ENCODE results near the gene CADPS.

CADPS gene

DNA sequence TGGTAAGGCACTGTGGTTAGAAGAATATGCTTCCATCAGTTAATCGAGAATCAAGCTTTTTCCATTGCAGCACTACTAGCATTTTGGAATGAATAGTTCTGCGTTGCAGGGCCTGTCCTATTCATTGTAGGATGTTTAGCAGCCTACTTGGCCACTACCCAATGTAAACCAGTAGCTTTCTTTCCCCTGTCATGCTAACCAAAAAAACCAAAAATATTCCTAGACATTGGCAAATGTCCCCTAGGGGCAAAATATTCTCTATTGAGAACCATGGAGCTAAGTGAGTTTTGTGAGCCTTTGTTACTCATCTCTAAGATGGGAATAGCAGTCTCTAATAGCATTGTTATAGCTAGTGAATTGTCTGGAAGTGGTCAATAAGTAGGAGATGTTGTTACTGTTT, 187.2 kb downstream of the CADPS start:
- DNase-seq (ENCODE audit: low spot score) = no peak

- DNase-seq (ENCODE audit: low spot score) = no peak
These were observed 188.5 kb downstream of the CADPS start for GRCh38 chr3:62686503-62687294.

DNA sequence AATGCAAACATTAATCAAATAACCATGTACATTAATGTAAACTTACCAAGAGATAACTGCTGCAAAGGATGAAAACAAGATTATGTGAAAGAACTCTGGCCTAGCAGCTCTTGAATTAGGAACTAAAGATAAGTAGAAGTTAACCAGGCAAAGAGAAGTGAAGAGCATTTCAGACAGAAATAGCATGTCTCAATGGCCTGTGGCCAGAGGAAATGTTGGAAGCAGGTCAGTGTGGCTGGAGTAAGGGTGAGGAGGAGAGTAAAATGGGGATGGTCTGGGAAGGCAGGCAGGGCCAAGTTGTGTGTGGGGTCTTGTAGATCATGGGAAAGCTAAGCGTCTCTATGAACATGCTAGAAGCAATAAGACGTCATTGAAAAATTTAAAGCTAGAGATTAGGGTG, 192.4 kb downstream of the CADPS start:
- DNase-seq (ENCODE audit: low spot score) = no peak

- no peak for DNase-seq (ENCODE audit: low spot score)
These were observed 195.2 kb downstream of the CADPS start for GRCh38 chr3:62679988-62680387.

GRCh38 chr3:62678841-62679240, 196.4 kb downstream of the CADPS start:
- DNase-seq (ENCODE audit: low spot score) = no peak

- DNase-seq (ENCODE audit: low spot score) = no peak
These were observed 197.3 kb downstream of the CADPS start for GRCh38 chr3:62677926-62678325.

- no peak for DNase-seq (ENCODE audit: low spot score)
These were observed 198.4 kb downstream of the CADPS start for GRCh38 chr3:62676689-62677271.

GRCh38 chr3:62675492-62675891, 199.7 kb downstream of the CADPS start:
- DNase-seq (ENCODE audit: low spot score) = no peak

GRCh38 chr3:62672988-62673313, 202.3 kb downstream of the CADPS start:
- DNase-seq (ENCODE audit: low spot score) = no peak

DNA sequence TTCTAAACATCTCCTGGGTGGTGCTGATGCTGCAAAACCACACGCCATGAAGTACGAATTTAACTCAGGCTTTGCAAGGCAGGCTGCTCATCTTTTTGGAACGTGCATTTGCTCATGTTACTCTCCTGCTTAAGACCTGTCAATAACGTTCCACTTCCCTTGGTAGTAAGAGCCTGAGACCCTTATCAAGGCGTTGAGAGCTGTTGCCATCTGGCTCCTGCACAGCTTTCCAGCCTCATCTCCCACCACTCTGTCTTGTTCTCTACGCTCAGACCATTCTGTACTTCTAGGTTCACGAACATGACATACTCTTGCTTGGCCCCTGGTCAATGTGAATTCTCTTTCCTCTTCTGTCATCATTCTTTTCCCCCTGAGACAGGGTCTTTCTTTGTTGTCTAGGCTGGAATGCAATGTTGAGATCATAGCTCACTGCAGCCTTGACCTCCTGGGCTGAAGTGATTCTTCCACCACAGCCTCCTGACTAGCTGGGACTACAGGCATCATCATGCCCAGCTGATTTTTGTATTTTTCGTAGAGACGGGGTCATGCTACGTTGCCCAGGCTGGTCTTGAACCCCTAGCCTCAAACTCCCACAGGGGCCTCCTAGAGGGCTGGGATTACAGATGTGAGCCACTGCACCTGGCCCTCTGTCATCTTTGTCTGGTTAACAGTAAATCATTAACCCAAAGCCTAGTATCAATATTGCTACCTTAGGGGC, 202.8 kb downstream of the CADPS start:
- DNase-seq (ENCODE audit: low spot score) = no peak

GRCh38 chr3:62670351-62670750, 204.9 kb downstream of the CADPS start:
- DNase-seq (ENCODE audit: low spot score) = peak; percentile 25

DNA sequence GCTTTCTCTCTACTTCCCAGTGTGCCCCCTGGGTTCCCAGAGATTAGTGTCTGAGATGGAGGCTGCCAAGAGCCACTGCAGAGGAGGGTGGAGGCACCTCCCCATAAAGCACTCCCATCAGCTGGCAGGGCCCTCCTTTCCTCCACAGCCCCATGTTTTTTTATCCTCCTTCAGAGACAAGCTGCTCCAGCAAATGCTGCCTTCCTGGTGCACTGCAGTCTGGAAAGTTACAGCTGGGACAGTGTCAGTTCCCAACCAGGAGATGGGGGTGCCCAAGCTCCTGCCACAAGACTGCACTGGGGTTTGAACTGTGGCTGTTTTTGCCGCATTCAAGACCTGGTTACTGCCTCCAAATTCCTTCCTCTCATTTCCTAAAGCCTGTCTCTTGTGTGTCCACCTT, 206.1 kb downstream of the CADPS start:
- DNase-seq (ENCODE audit: low spot score) = no peak

GRCh38 chr3:62667714-62668113, 207.5 kb downstream of the CADPS start:
- DNase-seq (ENCODE audit: low spot score) = no peak

DNA sequence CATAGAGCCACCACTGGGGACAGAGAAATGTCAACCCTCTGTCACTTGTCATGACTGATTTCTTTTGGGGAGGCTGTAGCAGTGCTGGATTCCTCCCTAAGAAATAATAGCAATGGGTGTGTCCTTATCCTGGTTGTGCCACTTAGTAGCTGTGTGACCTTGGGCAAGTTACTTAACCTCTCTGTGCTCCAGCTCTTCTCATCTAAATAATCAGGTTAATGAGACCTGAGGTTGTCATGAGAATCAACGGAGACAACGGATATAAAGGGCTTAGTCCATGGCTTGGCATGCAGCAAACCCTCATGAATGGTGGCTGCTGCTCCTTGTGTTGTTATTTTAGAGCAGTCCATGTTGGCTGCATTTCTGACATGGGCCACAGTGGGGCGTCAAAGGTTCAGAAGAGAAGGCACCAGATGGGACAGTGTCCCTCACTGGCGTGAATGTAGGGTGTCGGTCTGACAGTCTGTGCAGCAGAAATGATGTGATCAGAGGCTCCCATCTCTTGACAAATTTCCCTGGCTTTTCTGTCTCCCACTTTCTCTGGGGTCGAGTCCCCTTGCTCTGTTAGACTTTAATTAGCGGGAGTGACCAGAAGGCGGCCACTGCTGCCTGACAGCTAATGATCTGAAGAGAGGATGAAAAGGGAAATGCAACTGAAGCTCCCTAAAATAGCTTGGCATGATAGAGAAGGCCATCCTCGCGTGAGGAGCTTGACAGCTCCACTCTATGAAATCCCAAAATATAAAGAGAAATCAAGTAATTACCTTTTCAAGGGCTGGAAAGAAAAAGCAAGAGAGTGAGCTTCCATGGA, 209.4 kb downstream of the CADPS start:
- peak; percentile 39 for DNase-seq (ENCODE audit: low spot score)

DNA sequence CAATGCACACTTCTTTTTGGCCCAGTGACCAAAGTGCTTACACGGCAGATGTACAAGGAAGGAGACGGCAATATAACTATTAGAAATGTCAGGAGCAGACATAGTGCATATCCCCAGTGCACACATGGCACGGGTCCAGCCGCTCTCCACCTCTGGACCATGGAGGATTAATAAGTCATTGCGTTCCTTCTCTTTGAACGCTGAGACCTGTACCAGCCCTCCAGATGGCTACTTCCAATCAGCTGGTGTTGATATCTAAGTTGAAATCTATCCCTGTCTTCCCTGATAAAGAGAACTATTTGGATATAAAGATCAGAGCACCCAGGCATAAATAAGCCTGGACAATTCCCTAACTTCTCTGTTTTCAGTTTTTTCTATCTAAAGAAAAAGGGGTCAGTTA, 212.5 kb downstream of the CADPS start:
- DNase-seq (ENCODE audit: low spot score) = no peak

- no peak for DNase-seq (ENCODE audit: low spot score)
These were observed 215.6 kb downstream of the CADPS start for GRCh38 chr3:62659660-62660059.

GRCh38 chr3:62655691-62656063, 219.5 kb downstream of the CADPS start:
- no peak for DNase-seq (ENCODE audit: low spot score)

GRCh38 chr3:62655056-62655690, 220.0 kb downstream of the CADPS start:
- no peak for DNase-seq (ENCODE audit: low spot score)

GRCh38 chr3:62653796-62654195, 221.4 kb downstream of the CADPS start:
- DNase-seq (ENCODE audit: low spot score) = no peak

- DNase-seq (ENCODE audit: low spot score) = no peak
These were observed 227.5 kb downstream of the CADPS start for GRCh38 chr3:62647711-62648110.

DNA sequence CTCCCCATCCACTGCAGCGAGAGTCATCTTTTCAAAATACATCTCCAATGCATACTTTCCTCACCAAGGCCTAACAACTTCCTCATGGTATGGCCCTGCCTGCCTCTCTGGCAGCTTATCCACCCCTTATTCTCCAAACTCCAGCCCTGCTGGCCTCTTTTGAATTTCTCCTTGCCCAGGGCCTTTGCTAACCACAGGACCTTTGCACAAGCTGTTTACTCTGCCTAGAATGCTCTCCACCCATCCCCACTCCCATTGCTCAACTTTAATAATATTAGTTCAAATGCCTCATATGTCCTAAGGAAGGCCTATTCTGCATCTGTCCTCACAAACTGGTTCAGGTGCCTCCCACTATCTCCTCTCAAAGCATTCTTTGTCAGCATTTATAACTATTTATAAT, 230.7 kb downstream of the CADPS start:
- DNase-seq (ENCODE audit: low spot score) = no peak

GRCh38 chr3:62638316-62638715, 236.9 kb downstream of the CADPS start:
- DNase-seq (ENCODE audit: low spot score) = no peak
